GM18517 (cell line): Measurements from ENCODE around the gene HAP1.
"Not testable (repeated sequence)": the region's sequence is repeated elsewhere in the genome, so short reads cannot be mapped to it uniquely, and the experiment has no call there.

ENCODE experiments used
- ATAC-seq: cut with Tn5 transposase; IDR thresholded peaks from one replicate; pipeline ENCODE4 v1.9.1; 2021; ENCODE audit warnings: mild to moderate bottlenecking, moderate library complexity; ENCODE audit not compliant: unreplicated experiment

Gene HAP1

DNA sequence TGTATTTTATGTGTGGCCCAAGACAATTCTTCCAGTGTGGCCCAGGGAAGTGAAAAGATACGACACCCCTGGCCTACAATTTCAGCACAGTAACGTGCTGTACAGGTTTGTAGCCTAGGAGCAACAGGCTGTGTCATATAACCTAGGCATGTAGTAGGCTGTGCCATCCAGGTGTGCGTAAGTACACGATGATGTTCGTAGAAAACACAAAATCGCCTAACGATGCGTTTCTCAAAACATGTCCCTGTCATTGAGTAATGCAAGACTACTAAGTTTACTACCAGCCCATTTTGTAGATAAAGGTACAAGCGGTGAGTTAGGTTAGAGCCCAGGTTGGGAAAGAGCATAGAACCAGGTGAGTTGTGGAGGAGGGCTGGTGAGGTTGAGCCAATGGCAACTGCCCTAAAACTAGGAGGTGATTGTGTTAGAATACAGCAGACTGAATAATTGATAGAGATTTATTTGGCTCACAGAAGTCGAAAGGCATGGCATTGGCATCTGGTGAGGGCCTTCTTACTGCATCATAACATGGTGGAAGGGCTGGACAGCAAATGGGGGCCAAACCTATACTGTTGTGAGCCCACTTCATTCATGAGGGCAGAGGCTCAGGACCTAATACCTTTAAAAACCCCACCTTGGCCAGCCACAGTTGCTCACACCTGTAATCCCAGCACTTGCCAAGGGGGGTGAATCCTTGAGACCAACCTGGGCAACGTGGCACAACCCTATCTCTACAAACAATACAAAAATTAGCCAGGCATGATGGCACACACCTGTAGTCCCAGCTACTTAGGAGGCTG lies 41.5 kb downstream of the HAP1 start:
- no peak for ATAC-seq

DNA sequence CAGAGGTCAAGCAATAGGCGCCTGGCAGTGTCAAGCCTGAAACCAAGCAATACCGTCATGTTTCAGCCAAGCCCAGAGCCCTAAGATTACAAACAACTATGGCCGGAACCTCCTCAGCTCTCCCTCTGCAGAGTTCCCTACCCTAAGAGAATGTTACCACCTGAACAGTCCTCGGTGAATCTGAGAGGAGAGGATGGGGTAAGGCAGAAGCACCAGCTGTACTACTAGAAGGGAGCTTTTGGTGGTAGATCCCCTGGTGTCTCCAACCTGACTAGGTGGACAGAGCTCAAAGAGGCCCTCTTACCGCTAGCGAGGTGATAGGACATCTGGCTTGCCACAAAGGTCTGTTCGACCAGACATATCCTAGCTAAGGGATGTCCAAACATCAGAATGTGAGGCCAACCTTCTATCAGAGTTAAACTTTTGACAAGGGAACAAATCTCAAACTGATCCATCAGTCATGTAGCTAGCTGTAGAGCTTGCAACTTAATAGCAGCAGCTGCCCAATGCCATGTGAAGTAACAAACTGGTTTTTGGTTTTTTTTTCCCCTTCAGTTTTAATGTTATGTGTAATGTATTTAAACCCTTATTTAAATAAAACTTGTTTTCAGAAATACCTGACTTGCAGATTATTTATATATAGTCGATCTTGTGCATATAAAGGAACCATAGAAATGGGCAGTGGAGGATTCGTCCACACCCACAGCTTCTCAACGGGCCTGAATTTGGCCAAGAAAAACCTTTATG lies 43.2 kb downstream of the HAP1 start:
- ATAC-seq, result no peak

DNA sequence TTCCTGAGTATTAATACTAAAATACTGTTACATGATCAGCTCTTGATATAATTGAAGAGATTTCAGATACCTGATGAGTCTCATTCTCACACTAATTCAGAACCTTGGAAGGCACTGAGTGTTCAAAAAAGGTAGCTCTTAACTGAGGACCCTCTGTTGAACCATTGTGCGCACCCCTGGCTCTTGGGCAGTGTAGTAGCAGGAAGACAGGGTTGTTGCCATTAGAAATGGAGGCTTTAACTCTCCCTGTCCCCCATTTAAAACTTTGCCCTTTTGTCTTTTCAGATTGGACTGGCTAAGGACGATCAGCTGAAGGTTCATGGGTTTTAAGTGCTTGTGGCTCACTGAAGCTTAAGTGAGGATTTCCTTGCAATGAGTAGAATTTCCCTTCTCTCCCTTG lies 43.9 kb downstream of the HAP1 start:
- ATAC-seq, result no peak

DNA sequence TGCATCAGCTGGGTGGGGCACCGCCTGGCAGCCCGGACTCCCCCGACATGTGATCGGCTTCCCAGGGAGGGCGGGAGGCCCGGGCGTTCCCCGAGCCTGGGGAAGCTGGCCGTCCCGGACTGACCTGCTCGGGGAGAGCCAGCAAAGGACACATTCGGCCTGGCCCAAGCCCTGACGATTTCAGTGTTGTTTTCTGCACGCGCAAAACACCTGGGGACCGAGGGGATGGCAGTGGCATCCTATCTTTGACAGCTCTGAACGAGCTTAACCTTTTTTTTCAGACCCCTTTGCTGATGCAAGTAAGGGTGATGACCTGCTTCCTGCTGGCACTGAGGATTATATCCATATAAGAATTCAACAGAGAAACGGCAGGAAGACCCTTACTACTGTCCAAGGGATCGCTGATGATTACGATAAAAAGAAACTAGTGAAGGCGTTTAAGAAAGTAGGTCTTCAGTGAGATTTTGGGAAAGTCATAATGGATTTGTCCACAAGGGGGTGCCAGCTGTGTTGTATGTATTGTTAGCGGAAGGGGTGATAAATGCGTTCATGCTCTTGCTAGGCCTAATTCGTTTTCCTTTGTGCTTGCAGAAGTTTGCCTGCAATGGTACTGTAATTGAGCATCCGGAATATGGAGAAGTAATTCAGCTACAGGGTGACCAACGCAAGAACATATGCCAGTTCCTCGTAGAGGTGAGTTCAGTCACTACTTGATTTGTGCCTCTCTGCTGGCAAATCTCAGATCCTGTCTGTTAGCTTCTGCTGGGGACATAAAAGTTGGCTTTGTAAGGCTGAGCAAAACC lies 44.7 kb downstream of the HAP1 start:
- ATAC-seq, result no peak

DNA sequence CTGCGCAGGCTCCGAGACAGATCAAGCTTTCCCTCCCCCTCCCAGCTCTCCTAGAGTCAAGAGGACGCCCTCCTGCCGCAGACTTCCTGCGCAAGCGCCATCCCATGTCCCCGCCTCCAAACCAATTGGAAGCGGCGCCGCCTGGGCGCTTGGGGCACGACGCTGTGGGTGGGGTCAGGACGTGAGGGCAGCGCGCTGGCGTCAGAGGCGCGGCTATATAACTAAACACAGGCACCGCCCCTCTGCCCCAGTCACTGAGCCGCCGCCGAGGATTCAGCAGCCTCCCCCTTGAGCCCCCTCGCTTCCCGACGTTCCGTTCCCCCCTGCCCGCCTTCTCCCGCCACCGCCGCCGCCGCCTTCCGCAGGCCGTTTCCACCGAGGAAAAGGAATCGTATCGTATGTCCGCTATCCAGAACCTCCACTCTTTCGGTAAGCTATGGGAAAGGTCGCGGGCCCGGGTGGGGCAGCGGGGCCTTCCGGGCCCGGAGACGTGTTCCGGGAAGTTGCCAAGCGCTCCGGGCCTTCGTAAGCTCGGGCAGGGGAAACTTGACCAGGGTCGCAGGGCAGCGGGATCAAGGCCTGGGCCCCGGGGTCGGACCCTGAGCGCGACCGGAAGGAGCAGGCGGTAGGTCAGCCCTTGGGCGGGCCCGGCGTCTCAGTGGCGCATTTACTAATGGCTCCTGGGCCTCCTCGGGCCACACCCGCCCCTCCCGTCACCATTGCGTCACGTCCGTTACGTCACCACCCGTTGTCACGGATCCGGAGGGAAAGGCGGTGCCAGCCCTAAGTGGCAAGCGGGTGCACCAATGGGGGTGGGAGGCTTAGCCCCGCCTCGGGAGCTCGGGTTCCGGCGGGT lies 45.6 kb downstream of the HAP1 start, which contains the start of gene EIF1:
TSS of gene EIF1 (plus strand) at position 245 of the 856 bp plus-strand sequence. CDS start at position 399, 154 bp downstream.
- ATAC-seq, result peak; percentile 71

DNA sequence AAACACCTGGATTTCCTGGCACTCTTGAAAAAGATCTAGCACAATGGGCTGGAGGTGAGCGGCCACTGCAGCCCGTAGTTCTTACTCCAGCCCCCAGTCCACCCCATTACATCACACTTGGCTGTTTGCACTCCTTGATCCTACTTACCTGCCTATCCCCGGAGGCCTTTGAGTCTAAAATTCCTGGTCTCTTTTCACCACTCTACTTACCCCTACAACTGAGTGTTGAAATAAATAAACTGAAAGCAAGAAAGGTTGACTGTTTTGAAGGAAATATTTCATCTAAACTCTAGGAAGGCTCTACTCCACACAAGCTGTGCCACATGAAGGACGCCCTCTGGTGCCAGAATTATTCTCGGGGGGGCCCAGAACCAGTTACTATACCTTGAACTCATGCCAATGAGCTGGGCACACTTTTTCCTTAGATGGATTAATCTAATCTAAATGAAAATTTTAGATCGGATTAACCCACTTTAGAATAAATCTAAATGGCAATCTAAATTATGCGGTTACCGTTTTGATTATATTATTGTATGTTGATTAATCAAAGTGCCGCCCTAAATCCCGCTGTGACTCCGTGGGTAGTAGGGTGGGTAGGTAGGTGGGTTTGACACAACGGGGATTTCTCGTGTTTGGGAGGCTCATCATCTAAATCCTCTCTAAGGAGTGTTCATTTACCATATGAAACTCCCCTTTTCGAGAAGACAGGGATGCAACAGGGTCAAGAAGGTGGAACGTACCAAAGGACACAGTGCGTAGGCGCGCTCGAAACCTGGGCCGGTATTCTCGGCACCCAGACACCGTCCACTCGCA lies 46.4 kb downstream of the HAP1 start:
- ATAC-seq, result peak; percentile 21

DNA sequence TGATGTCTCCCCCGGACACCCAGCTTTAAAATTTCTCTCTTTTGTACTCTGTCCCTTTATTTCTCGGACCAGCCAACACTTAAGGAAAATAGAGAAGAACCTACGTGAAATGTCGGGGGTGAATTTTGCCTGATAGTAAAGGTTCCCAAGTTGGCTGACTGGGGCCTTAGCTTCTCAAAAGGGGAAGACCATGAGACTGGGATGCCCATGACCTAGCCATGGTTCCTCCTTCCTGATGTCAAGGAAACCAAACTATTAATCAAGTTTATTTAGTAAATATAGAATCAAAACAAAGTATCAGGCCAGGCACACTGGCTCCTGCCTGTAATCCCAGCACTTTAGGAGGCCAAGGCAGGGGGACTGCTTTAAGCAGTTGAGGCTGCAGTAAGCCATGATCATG lies 48.2 kb downstream of the HAP1 start:
- no peak for ATAC-seq

DNA sequence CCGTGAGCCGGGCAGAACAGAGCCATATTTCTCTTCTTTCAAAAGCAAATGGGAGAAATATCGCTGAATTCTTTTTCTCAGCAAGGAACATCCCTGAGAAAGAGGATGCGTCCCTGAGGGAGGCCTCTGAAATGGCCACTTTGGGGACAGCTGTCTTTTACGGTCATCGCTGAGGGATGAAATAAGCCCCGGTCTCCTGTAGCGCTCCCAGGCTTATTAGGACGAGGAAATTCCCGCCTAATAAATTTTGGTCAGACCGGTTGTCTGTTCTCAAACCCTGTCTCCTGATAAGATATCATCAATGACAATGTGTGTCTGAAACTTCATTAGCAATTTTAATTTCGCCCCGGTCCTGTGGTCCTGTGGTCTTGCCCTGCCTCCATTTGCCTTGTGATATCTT lies 48.7 kb downstream of the HAP1 start:
- not testable (repeated sequence) for ATAC-seq

DNA sequence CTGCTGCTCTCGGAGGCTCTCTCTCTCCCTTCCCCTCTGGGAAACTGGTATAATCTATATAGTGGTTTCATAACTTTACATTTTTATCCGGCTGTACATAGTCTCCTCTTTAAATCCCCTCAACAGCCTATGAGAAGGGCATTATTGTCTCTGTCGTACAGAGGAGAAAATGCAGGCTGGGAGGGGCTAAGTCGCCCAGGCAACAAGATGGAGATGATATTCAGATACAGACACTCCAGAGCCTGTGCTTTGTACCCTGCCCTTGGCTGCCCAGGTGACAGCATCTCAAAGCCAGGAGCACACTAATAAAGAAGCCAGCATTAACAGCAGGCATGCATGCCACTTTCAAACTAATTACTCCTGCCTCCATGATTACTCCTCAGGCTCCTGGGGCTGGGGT lies 50.4 kb downstream of the HAP1 start:
- ATAC-seq, result no peak

DNA sequence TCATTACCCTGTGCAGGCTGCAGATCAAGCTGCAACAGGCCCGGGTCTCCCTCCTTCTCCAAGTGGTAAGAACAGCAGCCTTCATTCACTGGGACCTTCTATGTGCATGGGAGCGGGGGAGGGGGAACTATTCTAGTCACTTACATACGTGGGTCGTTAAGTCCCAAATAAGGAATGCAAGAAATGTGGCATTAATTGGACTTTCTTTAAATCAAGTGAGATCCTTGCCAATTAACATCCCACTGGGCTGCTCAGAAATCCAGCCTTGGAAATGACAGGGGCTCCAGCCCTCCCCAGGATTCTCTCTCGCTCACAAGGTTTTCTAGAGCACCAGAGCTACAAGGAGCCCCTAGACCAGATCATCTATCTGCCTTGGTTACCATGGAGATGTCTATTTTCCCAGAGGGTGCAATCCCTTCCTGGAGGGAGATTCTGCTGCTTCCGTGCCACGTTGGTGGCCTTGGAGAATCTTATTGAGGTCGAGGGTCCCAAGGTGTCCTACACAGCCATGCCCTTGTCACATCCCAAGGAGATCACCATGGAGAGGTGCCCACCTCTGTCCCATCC lies 50.9 kb downstream of the HAP1 start:
- ATAC-seq, result no peak

DNA sequence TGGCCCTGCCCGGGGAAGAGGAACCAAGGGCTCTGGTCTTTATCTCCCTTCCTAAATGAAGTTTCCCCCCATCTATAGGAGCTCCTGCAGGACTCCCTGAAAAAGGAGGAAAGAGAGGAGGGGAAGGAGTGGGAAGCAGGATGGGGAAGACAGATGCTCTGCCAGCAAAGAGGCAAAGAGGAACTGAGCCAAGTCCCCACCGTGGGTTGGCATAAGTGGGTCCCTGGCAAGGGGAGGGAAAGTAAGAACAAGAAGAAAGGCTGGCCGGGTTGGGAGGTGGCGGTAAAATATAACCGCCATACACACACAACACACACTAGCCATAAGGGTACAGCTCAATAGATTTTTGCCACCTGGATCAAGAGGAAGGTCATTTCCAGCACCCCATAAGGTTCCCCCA lies 51.8 kb downstream of the HAP1 start:
- no peak for ATAC-seq

DNA sequence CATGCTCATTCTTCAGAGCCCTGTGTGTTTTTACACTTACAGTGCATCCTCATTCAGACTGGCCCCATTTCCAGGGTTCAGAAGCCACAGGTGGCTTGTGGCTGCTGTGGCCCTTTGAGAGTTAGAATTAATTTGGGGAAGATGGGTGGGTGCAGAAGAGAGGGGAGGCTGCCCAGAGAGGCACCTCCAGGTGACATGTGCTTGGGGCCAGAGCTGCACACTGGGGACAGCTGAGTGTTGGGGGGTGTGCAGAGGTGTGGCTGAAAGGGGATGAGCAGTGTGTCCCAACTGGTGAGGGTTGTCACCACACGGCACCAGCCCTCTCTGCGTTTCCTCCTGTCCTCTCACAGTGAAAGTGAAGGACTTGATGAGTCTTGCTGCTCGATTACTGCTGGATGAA lies 52.7 kb downstream of the HAP1 start:
- ATAC-seq, result no peak

DNA sequence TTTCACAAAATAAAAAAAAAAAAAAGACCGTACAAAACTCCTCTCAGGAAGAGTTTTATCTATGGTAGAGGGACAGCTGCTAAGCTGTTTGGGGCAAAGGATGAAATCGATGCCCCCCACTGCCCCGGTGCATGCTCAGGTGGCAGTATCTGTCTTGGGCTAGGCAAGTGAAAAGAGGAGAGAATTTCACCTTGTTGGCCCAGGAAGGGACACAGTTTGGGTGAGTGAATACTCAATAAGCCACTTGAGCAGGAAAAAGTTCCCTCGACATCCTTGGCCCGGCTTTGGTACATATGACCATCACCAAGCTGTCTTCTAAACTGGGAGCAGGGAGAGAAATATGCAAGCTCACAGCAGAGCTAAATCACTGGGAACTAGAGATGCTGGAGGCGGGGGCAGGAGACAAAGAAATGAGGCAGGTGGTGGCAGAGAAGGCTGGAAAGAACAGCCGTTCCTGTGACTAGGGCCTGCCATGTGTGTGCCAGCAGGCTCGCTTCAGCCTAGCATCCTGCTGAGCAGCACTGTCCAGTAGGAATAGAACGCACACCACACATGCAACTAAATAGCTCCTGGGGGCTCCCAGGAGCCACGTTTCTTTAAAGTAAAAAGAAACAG lies 53.9 kb downstream of the HAP1 start:
- ATAC-seq, result no peak

DNA sequence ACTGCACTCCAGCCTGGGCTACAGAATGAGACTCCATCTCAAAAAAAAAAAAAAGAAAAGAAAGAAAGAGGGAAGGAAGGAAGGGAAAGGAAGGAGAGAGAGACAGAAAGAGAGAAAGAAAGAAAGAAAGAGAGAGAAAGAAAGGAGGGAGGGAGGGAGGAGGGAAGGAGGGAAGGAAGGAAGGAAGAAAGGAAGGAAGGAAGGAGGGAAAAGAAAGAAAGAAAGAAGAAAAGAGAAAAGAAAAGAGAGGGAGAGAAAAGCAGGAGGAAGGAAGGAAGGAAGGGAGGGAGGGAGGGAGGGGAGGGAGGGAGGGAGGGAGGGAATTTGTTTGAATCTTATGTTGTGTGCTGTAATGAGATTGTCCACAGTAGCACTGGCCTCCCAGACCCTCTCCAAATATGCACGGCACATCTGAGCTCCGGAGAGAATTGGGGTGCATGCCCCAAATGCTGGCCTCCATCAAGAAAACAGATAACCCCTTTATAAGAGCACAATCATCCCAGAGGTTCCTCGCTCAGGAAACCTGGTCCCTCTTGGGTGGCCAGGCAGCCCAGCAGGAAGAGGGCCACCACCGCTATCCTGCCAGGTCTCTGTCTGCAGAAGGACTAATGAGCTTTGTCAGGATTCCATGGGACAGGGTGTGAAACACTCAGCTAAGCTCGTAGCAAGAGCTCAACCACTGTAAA lies 54.6 kb downstream of the HAP1 start:
- ATAC-seq, result no peak

DNA sequence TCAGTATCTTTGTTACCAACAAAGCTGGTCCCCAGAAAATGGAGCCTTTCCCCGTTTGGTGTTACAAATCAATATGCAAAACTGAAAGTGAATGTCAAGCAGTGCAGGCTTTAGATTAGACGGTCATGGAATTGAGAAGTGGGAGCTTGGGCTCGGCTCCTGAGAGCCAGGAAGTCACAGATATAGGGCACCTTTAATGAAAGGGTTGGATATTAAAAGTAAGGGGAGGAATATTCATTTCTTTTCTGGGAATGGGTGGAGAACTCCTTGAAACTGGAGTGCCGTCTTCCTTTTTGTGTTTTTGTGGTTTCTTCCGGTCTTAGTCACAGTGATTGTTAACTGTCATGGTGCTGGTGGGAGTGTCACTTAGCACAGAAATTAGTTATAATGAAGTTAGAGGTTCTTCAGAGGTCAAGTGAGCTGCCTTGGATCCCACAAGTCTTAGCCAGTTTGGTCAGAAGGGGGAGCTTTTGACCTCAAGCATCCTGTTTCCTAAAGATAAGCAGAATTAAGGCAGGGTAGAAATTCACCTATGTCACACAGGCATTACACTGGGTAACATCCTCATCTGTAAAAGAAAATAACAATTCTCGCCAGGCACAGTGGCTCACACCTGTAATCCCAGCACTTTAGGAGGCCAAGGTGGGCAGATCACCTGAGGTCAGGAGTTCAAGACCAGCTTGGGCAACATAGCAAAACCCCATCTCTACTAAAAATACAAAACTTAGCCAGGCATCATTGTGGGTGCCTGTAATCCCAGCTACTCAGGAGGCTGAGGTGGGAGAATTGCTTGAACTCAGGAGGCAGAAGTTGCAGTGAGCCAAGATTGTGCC lies 55.3 kb downstream of the HAP1 start:
- peak; percentile 71 for ATAC-seq

DNA sequence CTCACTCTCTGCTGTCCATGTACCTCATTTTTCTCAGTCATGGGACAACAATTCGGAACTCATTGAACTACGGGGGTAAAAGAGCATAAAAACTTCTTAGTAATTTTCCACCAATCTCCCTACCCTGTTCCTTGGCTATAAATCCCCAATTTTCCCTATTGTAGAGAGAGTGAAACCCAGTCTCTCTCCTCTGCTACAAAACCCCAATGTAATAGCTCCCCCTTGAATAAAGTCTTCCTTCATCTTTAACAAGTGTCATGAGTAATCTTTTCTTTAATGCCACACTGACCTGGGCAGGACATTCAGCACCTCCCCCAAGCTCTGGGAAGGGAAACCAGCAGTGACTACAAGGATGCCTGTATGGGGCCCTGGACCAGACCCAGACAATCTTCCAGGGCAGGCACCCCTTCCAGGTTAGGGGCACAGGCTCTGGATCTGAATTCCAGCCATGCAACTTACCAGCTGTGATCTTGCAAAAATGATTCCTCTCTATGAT lies 56.0 kb downstream of the HAP1 start:
- ATAC-seq, result peak; percentile 6

DNA sequence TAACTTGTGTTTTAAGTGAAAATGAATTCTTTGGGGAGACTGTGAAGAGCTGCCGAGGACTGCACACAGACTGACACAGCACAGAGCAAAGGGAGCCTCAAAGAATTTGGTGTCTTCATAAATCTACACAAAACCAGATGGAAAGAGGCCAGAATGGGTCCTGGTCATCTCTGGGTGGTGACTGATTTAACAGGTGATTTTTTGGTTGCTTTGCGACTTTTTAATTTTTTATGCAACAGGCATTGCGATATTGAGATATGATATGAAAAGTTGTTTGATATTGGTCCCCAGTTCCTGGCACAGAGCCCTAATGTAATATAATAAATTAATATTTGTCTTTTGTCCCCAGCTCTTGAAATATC lies 58.4 kb downstream of the HAP1 start:
- no peak for ATAC-seq
